Naive thymus-derived CD8-positive, alpha-beta T cell (primary cell): ENCODE results near the gene CADPS2. TPM values are rescaled to one million over a fixed set of nuclear protein-coding genes. Genes with fewer than 3 reads are reported as not detected.

Experiments used
- ATAC-seq, 2 donors: fragments of 150-1000 bp; cut with Tn5 transposase in 1 of 2; sonication (Bioruptor Pico), chemical (Tn5 transposase) in 1 of 2; 1 replicate in 1 of 2; 2 replicates in 1 of 2; pipeline ENCODE4 v1.10.0; 2021; ENCODE audit warnings: mild to moderate bottlenecking in 2 of 2, moderate library complexity in 2 of 2
- POLR2A ChIA-PET: fragments of 350-600 bp; sonication (Branson Sonifier 250); formaldehyde crosslinking; loops from one replicate; lab custom pipeline; 2021; ENCODE audit warnings: antibody characterized with exemption; lab: Charles Lee
- DNase-seq, 10 donors: peaks; one replicate each; pipeline versions ENCODE4 v3.0.0 to v3.0.0-alpha.2; 2020 to 2022
- H3K27ac Mint-ChIP-seq, 10 donors: one replicate each; pipeline ENCODE4 v1.8.0; 2020 to 2022; ENCODE audit warnings: mild to moderate bottlenecking in 10 of 10, mixed read lengths in 10 of 10, moderate library complexity in 4 of 10, inconsistent platforms in 1 of 10
- H3K27me3 Mint-ChIP-seq, 5 donors: one replicate each; pipeline ENCODE4 v1.8.0; 2021 to 2022; ENCODE audit warnings: mixed read lengths in 5 of 5
- H3K36me3 Mint-ChIP-seq, 3 donors: one replicate each; pipeline ENCODE4 v1.8.0; 2020 to 2022; ENCODE audit warnings: mixed read lengths in 3 of 3, mild to moderate bottlenecking in 2 of 3, inconsistent platforms in 1 of 3
- H3K4me1 Mint-ChIP-seq, 4 donors: one replicate each; pipeline ENCODE4 v1.8.0; 2021 to 2022; ENCODE audit warnings: mixed read lengths in 4 of 4
- H3K4me3 Mint-ChIP-seq, 10 donors: one replicate each; pipeline ENCODE4 v1.8.0; 2020 to 2022; ENCODE audit warnings: mild to moderate bottlenecking in 10 of 10, mixed read lengths in 10 of 10, moderate library complexity in 6 of 10, inconsistent platforms in 1 of 10
- H3K9me3 Mint-ChIP-seq, 9 donors: one replicate each; pipeline ENCODE4 v1.8.0; 2020 to 2022; ENCODE audit warnings: mixed read lengths in 9 of 9, mild to moderate bottlenecking in 3 of 9, inconsistent platforms in 1 of 9, moderate library complexity in 1 of 9
- polyA plus RNA-seq, 3 donors: library from polyadenylated mRNA; unstranded; fragments of 300-500 nt; fragmentation: Illumina TruSeq; gene quantifications; one replicate each; pipeline ENCODE4 v1.2.3, GENCODE V29; 2021
- total RNA-seq, 8 experiments: library from RNA in 2 of 8; stranded (reverse) in 2 of 8; gene quantifications; one replicate each; pipeline ENCODE4 v1.2.3 and lab custom pipeline; 2021 to 2026

The CADPS2 gene
- total and polyA plus RNA-seq, 5 experiments from 2014 or later, result not detected

DNA sequence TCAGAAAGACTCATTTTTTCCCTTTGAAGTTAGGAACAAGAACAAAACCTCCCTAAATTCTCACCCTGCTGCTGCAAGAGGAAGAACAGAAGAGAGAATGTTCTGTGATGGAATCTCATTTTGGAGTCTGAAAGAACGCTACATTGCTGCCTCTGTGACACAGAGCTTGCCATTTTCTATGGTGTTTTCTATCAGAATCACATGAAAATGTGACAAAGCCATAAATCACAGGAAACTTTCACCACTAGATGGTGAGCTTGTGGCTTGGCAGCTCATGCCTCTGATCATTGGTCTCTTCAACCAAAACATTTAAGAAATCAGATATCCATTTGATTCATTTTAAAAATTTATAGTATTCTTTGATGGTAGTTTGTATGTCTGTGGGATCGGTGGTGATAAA, 82.9 kb downstream of the CADPS2 start:
- DNase-seq (no peak), ATAC-seq (no peak)
- Mint-ChIP-seq H3K27ac (no peak overlapping the region), H3K4me3 (no peak overlapping the region), H3K36me3 (no peaks in the 10 kb centered on the region), H3K27me3 (no peaks in the 10 kb centered on the region), H3K9me3 (peaks cover 0 to 5% (median 0%) of the 10 kb centered on the region in 9 donors), H3K4me1 (no peaks in the 10 kb centered on the region)
- POLR2A ChIA-PET, result no interaction called here

DNA sequence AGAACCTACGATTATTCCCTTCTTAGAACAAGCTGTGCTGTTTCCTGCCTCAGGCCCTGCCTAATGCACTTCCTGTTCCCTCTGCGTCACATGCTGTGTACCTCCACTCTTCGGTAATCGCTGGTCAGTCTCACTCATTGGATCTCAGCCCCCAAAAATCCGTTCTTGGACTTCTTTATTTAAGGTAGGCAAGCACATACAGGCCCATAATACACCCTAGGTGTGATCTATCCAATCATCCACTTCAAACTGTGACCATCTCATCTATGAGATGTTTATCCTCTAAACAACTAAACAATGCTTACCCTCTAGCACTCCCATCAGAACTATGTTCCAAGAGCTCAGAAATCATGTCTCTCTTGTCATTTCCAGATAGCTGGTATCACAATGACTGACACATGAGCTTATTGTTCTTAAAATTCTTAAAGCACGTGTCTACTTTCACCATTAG, 83.9 kb downstream of the CADPS2 start:
- Mint-ChIP-seq H3K27me3 (no peaks in the 10 kb centered on the region), H3K36me3 (no peaks in the 10 kb centered on the region), H3K4me3 (no peak overlapping the region), H3K4me1 (no peaks in the 10 kb centered on the region), H3K27ac (no peak overlapping the region), H3K9me3 (peaks cover 0 to 2% (median 0%) of the 10 kb centered on the region in 9 donors)
- POLR2A ChIA-PET, result no interaction called here
- DNase-seq (no peak), ATAC-seq (no peak)

DNA sequence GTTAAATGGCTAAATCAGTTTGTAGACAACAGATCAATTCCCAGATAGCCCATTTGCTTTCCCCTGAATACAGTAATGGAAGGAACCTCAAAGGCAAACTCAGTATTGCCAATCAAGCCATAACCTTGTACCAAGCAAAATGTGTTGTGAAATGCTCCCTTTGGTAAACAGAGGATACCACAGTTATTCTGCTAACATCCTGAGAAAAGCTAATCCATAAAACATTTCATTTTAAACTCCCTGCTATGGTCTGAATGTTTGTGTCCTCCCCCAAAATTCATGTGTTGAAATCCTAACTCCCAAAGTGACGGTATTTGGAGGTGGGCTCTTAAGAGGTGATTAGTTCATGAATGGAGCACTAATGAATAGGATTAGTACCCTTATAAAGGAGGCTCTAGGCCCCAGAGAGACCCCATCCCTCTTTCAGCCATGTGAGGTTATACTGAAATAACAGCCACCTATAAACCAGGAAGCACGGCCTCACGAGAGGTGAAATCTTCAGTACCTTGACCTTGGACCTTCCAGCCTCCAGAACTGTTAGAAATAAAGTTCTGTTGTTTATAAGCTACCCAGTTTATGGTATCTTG, 94.2 kb downstream of the CADPS2 start:
- no peaks in the 10 kb centered on the region for H3K27me3 Mint-ChIP-seq
- H3K4me3 Mint-ChIP-seq, result no peak overlapping the region
- H3K27ac Mint-ChIP-seq, result no peak overlapping the region
- no peaks in the 10 kb centered on the region for H3K36me3 Mint-ChIP-seq
- ATAC-seq, result no peak
- H3K9me3 Mint-ChIP-seq, result peaks cover 0 to 8% (median 2%) of the 10 kb centered on the region in 9 donors
- DNase-seq, result no peak
- POLR2A ChIA-PET, result no interaction called here
- no peaks in the 10 kb centered on the region for H3K4me1 Mint-ChIP-seq

GRCh38 chr7:122790591-122790990, 95.7 kb downstream of the CADPS2 start:
- no peak for ATAC-seq
- H3K27ac Mint-ChIP-seq, result no peak overlapping the region
- H3K4me1 Mint-ChIP-seq, result no peaks in the 10 kb centered on the region
- no peak overlapping the region for H3K4me3 Mint-ChIP-seq
- H3K9me3 Mint-ChIP-seq, result peaks cover 0 to 11% (median 2%) of the 10 kb centered on the region in 9 donors
- POLR2A ChIA-PET, result no interaction called here
- no peaks in the 10 kb centered on the region for H3K27me3 Mint-ChIP-seq
- no peak for DNase-seq
- H3K36me3 Mint-ChIP-seq, result no peaks in the 10 kb centered on the region

GRCh38 chr7:122790132-122790531, 96.1 kb downstream of the CADPS2 start:
- no peaks in the 10 kb centered on the region for H3K4me1 Mint-ChIP-seq
- no peaks in the 10 kb centered on the region for H3K36me3 Mint-ChIP-seq
- DNase-seq (no peak), ATAC-seq (no peak)
- no peaks in the 10 kb centered on the region for H3K27me3 Mint-ChIP-seq
- H3K27ac Mint-ChIP-seq, result no peak overlapping the region
- POLR2A ChIA-PET, result no interaction called here
- no peak overlapping the region for H3K4me3 Mint-ChIP-seq
- H3K9me3 Mint-ChIP-seq, result peaks cover 0 to 11% (median 1%) of the 10 kb centered on the region in 9 donors

DNA sequence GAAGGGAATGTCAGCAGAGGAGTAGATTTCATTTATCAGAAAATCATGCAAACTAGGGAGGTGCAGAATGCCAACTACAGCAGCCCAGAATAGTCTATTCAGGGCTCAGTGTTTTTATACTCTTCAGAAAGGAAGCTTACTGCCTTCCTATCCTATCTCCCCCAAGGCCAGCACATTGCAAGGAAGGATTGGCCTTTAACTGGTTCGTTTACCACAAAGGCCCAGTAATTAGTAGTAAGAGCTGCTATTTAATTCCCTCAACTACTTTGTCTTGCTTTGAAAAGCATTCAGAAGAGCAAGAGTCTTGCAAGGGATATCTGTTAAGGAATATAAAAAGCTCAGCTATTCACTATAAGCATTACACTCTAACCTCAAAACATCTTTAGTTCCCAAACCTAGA, 97.1 kb downstream of the CADPS2 start:
- POLR2A ChIA-PET, result no interaction called here
- Mint-ChIP-seq H3K27ac (no peak overlapping the region), H3K36me3 (no peaks in the 10 kb centered on the region), H3K27me3 (no peaks in the 10 kb centered on the region), H3K4me3 (no peak overlapping the region), H3K9me3 (peaks cover 0 to 14% (median 2%) of the 10 kb centered on the region in 9 donors), H3K4me1 (no peaks in the 10 kb centered on the region)
- no peak for DNase-seq
- ATAC-seq, result no peak

- no peaks in the 10 kb centered on the region for H3K36me3 Mint-ChIP-seq
- POLR2A ChIA-PET, result no interaction called here
- no peaks in the 10 kb centered on the region for H3K27me3 Mint-ChIP-seq
Measured at GRCh38 chr7:122770686-122771335, 115.4 kb downstream of the CADPS2 start.

DNA sequence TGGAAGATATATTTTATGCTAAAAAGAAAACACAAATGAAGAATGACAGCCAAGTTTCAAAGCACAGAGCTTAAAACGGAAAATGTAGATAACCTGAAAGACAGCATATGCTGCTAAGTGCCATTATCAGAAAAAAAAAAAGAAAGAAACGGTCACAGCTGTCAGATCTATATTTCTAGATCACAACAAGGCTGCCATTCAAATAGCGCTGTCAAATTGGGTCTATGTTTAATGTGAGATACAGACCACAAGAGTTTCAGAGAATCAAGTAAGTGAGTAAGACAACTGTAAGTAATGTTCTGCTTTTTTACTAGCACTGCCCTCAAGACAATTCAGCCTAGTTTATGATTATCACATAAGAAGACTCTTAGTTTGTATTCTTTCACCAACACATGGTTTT, 117.4 kb downstream of the CADPS2 start:
- Mint-ChIP-seq H3K27ac (no peak overlapping the region), H3K4me3 (no peak overlapping the region), H3K27me3 (no peaks in the 10 kb centered on the region), H3K4me1 (no peaks in the 10 kb centered on the region), H3K9me3 (peaks cover 0 to 10% (median 0%) of the 10 kb centered on the region in 9 donors), H3K36me3 (no peaks in the 10 kb centered on the region)
- POLR2A ChIA-PET, result no interaction called here
- DNase-seq, result no peak
- no peak for ATAC-seq

More at GRCh38 chr7:122770686-122771335, 115.4 kb downstream of the CADPS2 start:
- no peak for ATAC-seq
- H3K9me3 Mint-ChIP-seq, result peaks cover 0 to 5% (median under 1%) of the 10 kb centered on the region in 9 donors
- H3K4me3 Mint-ChIP-seq, result no peak overlapping the region
- H3K4me1 Mint-ChIP-seq, result no peaks in the 10 kb centered on the region
- H3K27ac Mint-ChIP-seq, result no peak overlapping the region
- no peak for DNase-seq

- Mint-ChIP-seq H3K4me3 (no peak overlapping the region), H3K27ac (no peak overlapping the region), H3K36me3 (no peaks in the 10 kb centered on the region), H3K27me3 (no peaks in the 10 kb centered on the region), H3K9me3 (peaks cover 0 to 10% (median 0%) of the 10 kb centered on the region in 9 donors), H3K4me1 (no peaks in the 10 kb centered on the region)
- no peak for DNase-seq
- no peak for ATAC-seq
- POLR2A ChIA-PET, result no interaction called here
Measured at GRCh38 chr7:122767339-122767738, 118.9 kb downstream of the CADPS2 start.

DNA sequence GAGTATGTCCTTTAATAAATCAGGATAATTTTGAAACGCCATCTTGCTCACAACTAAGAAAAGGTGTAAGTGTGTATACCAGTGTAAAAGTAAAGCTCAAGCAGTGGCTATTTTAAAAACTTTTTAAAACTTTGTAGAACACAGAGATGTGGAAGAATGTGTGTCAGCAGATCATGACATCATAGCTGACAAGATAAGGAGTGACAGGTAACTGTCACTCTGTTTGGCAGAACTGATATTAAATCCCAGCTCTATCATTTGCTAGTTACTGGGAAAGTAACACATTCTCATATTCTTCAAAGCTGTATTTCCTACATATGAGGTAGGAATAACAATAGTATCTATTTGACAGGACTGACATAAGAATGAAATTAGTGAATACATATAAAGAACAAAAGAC, 119.7 kb downstream of the CADPS2 start:
- Mint-ChIP-seq H3K27me3 (no peaks in the 10 kb centered on the region), H3K36me3 (no peaks in the 10 kb centered on the region), H3K9me3 (peaks cover 0 to 10% (median 2%) of the 10 kb centered on the region in 9 donors), H3K4me1 (no peaks in the 10 kb centered on the region), H3K4me3 (no peak overlapping the region), H3K27ac (no peak overlapping the region)
- ATAC-seq (no peak), DNase-seq (no peak)
- POLR2A ChIA-PET, result no interaction called here

DNA sequence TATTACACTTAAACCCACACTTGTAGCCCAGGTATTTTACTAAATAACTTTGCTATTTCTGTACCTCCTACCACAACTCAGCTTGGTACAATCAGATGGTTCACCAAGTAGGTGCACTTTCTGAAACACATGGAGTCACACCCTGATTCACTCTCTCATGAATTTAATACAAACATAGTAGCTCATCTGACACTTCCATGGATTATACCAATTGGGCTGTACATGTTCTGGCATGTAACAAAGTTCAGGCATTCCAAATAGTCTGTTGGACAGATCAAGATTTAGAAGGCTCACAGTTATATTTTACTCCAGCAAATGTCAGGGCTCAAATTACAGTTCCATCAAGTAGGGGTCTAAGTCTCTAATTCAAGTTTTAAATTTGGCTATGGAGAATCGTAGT, 121.4 kb downstream of the CADPS2 start:
- no peak overlapping the region for H3K4me3 Mint-ChIP-seq
- H3K36me3 Mint-ChIP-seq, result no peaks in the 10 kb centered on the region
- peaks cover 0 to 10% (median 0%) of the 10 kb centered on the region in 9 donors for H3K9me3 Mint-ChIP-seq
- ATAC-seq, result no peak
- POLR2A ChIA-PET, result no interaction called here
- H3K27me3 Mint-ChIP-seq, result no peaks in the 10 kb centered on the region
- H3K4me1 Mint-ChIP-seq, result no peaks in the 10 kb centered on the region
- DNase-seq, result no peak
- H3K27ac Mint-ChIP-seq, result no peak overlapping the region

GRCh38 chr7:122764020-122764419, 122.2 kb downstream of the CADPS2 start:
- Mint-ChIP-seq H3K27ac (no peak overlapping the region), H3K9me3 (peaks cover 0 to 10% (median 0%) of the 10 kb centered on the region in 9 donors), H3K27me3 (no peaks in the 10 kb centered on the region), H3K36me3 (no peaks in the 10 kb centered on the region), H3K4me1 (no peaks in the 10 kb centered on the region), H3K4me3 (no peak overlapping the region)
- POLR2A ChIA-PET, result no interaction called here
- no peak for DNase-seq
- no peak for ATAC-seq

DNA sequence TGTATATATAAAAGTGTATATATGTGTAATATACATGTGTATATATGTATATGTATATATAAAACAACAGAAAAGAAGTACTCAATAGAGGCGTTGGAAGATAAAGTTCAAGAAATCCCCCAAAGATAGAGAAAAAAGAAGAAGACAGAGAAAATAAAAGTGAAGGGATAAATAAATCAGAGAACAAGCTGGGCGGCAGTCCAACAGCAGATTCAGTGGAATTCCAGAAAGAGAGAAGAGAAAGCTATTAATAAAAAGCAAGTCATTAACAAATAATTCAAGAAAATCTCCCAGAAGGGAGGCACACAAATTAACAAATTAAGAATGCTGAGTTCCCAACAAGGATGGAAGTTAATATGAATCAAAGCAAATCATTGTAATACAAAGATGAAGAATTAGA, 124.2 kb downstream of the CADPS2 start:
- DNase-seq (no peak), ATAC-seq (no peak)
- Mint-ChIP-seq H3K4me3 (no peak overlapping the region), H3K36me3 (no peaks in the 10 kb centered on the region), H3K4me1 (no peaks in the 10 kb centered on the region), H3K9me3 (peaks cover 0 to 15% (median 0%) of the 10 kb centered on the region in 9 donors), H3K27me3 (no peaks in the 10 kb centered on the region), H3K27ac (no peak overlapping the region)
- POLR2A ChIA-PET, result no interaction called here

- ATAC-seq (no peak), DNase-seq (no peak)
- Mint-ChIP-seq H3K4me3 (no peak overlapping the region), H3K27ac (no peak overlapping the region), H3K36me3 (no peaks in the 10 kb centered on the region), H3K27me3 (no peaks in the 10 kb centered on the region), H3K9me3 (peaks cover 0 to 15% (median 0%) of the 10 kb centered on the region in 9 donors), H3K4me1 (no peaks in the 10 kb centered on the region)
- POLR2A ChIA-PET, result no interaction called here
Measured at GRCh38 chr7:122758501-122758900, 127.8 kb downstream of the CADPS2 start.
